IPS-18a (cell line): ENCODE results near the gene ZNF784.

Experiments
- H3K27ac ChIP-seq: one replicate; pipeline ENCODE4 v1.5.1; 2013; ENCODE audit warnings: low read length
- H3K27me3 ChIP-seq: one replicate; pipeline ENCODE4 v1.6.1; 2013; ENCODE audit warnings: mild to moderate bottlenecking, low read length; ENCODE audit not compliant: control insufficient read depth, insufficient read depth
- H3K36me3 ChIP-seq: one replicate; pipeline ENCODE4 v1.6.1; 2013; ENCODE audit warnings: low read depth, low read length; ENCODE audit not compliant: control insufficient read depth
- H3K4me1 ChIP-seq: one replicate; pipeline ENCODE4 v1.6.1; 2013; ENCODE audit warnings: low read depth, low read length; ENCODE audit not compliant: control insufficient read depth
- H3K4me3 ChIP-seq: one replicate; pipeline ENCODE4 v1.5.1; 2013; ENCODE audit warnings: low read length
- H3K9ac ChIP-seq: one replicate; pipeline ENCODE4 v1.6.1; 2013; ENCODE audit warnings: mild to moderate bottlenecking, low read length, moderate library complexity
- H3K9me3 ChIP-seq: one replicate; pipeline ENCODE4 v1.6.1; 2013; ENCODE audit warnings: low read depth, low read length; ENCODE audit not compliant: control insufficient read depth

Gene ZNF784

DNA sequence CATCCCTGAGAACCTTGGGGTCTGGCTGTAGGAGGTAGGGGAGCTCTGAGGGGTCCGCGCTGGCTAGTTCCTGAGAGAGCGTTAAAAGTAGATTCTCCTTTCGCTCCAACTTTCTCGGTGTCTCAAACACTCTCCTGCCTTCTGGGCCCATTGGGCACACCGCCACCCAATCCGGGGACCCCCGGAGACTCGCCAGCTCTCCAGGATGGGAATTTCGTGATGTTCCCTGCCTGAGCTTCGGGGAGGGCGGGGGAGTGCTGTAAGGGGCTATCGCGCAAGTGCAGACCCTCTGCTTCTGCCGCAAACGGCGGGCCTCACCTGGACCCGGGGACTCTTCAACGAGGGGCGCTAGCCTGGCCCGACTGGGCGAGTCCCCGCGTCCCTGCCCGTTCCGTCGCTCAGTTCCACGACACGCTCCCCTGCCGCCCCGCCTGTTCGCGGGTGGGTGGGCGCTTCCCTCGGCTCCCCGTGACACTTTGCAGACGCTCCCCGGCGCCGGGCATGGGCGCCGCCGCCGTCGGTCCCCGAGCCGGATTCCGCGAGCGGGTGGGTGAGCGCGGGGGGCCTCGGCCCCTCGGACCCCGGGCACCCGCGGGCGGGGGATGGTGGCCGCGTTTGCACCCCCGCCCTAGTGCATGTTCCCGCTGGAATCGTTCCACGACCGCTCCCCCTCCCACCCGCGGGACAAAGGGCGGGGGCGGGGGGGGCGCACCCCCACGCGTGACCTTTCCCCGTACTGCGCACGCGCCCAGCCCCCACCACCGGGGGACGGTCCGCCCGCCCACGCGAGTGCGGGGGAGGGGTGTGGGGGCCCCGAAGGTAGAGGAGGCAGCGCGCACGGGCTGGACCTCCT lies 23.6 kb upstream of the ZNF784 start, which contains the start of gene CCDC106:
Gene CCDC106 (plus strand): TSS at position 481 of the 853 bp plus-strand sequence. CDS start 835 bp downstream, outside the sequence.
- H3K4me1 ChIP-seq = peaks cover 10% of the 10 kb centered on the region
- H3K9me3 ChIP-seq = no peaks in the 10 kb centered on the region
- H3K9ac ChIP-seq = peak within 1 kb of the TSS; percentile 55
- no peaks in the 10 kb centered on the region for H3K27me3 ChIP-seq
- H3K27ac ChIP-seq = no peak within 1 kb of the TSS
- H3K4me3 ChIP-seq = peak within 1 kb of the TSS; percentile 66
- peaks cover 14% of the 10 kb centered on the region for H3K36me3 ChIP-seq

DNA sequence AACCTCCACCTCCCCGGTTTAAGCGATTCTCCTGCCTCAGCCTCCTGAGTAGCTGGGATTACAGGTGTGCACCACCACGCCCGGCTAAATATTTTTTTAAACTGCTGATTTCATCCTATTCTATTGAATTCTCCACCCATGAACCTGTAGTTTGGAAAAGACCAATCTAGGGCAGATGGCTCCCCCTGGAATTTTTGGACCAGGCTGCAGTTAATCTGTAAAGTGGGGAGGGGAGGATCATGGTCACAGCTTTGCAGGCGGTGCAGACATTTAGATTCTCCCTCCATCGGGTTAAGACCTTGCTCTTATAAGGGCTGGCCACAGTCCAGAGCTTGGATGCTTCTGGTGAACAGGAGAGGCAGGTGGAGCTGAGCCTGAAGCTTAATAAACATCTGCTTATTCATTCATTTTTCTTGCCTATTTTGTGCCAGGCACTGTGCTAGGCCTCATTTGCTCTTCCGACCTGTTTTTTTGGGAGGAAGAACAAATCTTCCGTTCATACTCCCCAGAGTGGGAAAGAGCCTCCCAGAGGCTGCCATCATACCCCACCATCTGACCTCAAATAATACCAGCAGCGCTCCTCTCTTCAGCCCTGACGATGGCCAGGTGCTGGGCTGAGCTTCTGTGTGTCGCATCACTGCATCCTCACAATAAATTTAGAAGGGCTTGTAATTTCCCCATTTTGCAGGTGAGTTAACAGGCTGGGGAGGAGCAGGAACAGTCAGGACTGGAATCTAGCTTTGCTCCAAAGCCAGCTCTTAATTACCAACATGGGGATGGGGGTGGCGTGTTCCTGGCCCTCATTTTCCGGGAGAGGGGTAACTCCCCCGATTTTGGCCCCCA lies 22.7 kb upstream of the ZNF784 start:
- Histone ChIP-seq H3K9me3 (no peaks in the 10 kb centered on the region), H3K4me3 (peak overlapping the region; percentile 66), H3K27ac (no peak overlapping the region), H3K9ac (peak overlapping the region; percentile 55), H3K27me3 (no peaks in the 10 kb centered on the region), H3K4me1 (peaks cover 13% of the 10 kb centered on the region), H3K36me3 (peaks cover 14% of the 10 kb centered on the region)

DNA sequence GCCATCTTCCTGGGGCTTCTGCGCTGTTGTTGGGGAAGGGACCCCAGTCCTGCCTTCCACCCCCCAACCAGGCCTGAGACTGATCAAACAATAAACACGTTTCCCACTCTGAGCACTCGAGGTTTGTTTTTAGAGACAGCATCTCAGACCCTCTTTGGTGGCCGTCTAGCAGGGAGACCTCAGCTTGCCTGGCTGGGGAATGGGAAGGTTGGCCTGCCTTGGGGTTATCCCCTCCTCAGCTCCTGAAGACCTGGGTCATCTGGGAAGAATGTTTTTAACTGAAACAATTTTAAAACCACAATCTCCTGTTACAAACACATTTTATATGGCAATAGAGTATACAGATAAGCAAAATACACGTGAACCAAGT lies 21.1 kb upstream of the ZNF784 start:
- no peaks in the 10 kb centered on the region for H3K27me3 ChIP-seq
- H3K4me3 ChIP-seq = no peak overlapping the region
- no peak overlapping the region for H3K27ac ChIP-seq
- peaks cover 14% of the 10 kb centered on the region for H3K36me3 ChIP-seq
- no peak overlapping the region for H3K9ac ChIP-seq
- H3K9me3 ChIP-seq = no peaks in the 10 kb centered on the region
- H3K4me1 ChIP-seq = peaks cover 13% of the 10 kb centered on the region

DNA sequence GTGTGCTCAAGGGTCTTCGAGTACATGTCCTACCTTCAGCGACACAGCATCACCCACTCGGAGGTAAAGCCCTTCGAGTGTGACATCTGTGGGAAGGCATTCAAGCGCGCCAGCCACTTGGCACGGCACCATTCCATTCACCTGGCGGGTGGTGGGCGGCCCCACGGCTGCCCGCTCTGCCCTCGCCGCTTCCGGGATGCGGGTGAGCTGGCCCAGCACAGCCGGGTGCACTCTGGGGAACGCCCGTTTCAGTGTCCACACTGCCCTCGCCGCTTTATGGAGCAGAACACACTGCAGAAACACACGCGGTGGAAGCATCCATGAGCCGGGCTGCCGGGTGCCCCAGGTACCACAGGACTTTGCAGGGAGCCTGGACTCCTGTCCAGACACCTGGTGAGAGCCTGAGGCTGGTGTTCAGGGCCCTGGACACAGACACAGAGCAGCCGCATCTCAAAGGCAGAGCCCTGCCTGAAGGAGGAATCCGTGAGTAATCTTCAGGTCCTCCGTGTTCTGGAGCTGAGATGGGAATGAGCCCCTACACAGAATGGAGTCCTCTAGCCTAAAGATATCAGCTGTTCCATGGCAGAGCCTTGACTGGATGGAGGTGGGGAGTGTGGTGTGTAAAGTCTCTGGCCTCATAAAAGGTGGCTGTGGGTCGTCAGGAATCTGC lies 20.6 kb upstream of the ZNF784 start:
- Histone ChIP-seq H3K36me3 (peaks cover 14% of the 10 kb centered on the region), H3K9me3 (no peaks in the 10 kb centered on the region), H3K4me1 (peaks cover 13% of the 10 kb centered on the region), H3K9ac (no peak overlapping the region), H3K4me3 (peak overlapping the region; percentile 88), H3K27ac (no peak overlapping the region), H3K27me3 (no peaks in the 10 kb centered on the region)

DNA sequence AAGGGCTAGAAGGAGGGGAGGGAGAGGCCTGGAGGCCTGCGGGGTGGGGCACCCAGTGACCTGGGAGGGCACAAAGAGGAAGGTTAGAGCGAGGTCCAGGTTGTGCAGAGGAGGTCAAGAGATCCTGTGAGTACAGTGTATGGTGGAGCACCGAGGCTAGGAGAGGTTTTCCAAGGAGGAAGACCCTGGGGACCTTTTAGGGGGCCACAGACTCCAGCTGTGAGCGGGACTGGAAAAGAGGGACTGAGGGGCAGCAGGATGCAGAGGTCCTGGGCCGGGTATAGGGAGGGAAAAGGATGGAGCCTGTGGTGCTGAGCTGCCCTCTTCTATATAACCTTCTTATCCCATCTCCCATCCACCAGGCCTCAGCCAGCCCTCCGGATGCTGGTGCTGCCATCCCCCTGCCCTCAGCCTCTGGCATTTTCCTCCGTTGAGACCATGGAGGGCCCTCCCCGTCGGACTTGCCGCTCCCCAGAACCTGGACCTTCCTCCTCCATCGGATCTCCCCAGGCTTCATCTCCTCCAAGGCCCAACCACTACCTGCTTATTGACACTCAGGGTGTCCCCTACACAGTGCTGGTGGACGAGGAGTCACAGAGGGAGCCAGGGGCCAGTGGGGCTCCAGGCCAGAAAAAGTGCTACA lies 19.9 kb upstream of the ZNF784 start:
- no peaks in the 10 kb centered on the region for H3K9me3 ChIP-seq
- H3K27ac ChIP-seq = no peak overlapping the region
- H3K36me3 ChIP-seq = peaks cover 14% of the 10 kb centered on the region
- peak overlapping the region; percentile 92 for H3K9ac ChIP-seq
- peaks cover 13% of the 10 kb centered on the region for H3K4me1 ChIP-seq
- no peaks in the 10 kb centered on the region for H3K27me3 ChIP-seq
- H3K4me3 ChIP-seq = peak overlapping the region; percentile 88

DNA sequence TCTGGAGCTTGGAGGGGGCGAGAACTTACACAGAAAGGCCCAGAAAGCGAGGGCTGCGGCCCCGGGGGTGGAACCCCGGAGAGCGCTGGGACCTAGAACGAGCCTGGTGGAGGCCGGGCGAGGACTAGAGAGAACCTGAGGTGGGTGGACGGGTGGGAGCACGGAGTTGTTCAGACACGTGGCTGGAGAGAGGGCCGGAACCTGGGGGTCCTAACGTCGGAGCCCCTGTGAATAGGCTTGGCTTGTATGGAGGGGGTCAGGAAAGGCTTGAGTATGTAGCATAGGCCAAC lies 19.5 kb upstream of the ZNF784 start:
- H3K9me3 ChIP-seq = no peaks in the 10 kb centered on the region
- H3K4me3 ChIP-seq = peak overlapping the region; percentile 88
- H3K9ac ChIP-seq = peak overlapping the region; percentile 92
- H3K27me3 ChIP-seq = no peaks in the 10 kb centered on the region
- peaks cover 14% of the 10 kb centered on the region for H3K36me3 ChIP-seq
- no peak overlapping the region for H3K27ac ChIP-seq
- H3K4me1 ChIP-seq = peaks cover 13% of the 10 kb centered on the region

DNA sequence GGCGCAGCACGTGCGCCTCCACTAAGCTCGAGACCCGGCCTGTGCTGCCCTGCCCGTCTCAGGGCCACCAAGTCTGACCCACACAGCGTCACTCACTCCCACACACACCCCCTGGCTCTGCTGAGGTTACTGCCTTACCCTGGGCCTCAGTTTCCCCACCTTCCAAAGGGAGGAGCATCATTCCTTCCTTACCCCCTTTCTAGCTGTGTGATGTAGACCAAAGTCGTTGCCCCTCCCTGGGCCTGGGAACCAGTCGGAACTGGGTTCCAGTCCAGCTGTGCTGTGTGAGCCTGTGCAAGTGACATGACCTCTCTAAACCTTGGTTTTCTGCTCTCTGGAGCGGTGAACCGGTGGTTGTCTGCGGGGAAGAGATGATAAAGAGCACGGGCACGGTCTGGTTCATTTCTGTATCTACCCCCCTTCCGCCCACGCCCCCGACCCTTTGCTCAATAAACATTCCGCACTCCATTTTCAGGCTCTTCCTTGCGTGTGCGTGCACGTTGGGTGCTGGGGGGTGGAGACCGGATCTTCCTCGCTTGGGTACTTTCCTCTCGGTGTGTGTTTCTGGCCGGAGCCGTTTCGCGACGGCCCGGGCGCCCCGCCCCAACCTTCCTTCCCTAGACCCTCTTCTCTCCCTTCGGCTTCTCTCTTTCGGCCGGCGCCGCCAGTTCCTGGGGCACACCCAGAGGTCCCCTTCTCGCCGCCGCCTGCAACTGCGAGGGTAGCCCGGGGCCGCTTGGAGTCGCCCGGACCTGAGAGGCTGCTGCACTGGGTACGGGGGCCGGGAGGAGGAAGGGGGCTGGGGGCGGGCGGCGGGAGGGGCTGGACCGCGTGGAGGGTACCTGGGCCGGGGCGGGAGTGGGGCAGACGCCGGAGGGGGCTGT lies 18.9 kb upstream of the ZNF784 start, which contains the start of gene ZNF581:
Gene ZNF581 (plus strand): TSS at position 647 of the 884 bp plus-strand sequence. CDS start 923 bp downstream, outside the sequence.
- H3K4me3 ChIP-seq = peak within 1 kb of the TSS; percentile 88
- no peak within 1 kb of the TSS for H3K27ac ChIP-seq
- no peaks in the 10 kb centered on the region for H3K9me3 ChIP-seq
- no peaks in the 10 kb centered on the region for H3K27me3 ChIP-seq
- peak within 1 kb of the TSS; percentile 92 for H3K9ac ChIP-seq
- peaks cover 14% of the 10 kb centered on the region for H3K36me3 ChIP-seq
- H3K4me1 ChIP-seq = peaks cover 10% of the 10 kb centered on the region

DNA sequence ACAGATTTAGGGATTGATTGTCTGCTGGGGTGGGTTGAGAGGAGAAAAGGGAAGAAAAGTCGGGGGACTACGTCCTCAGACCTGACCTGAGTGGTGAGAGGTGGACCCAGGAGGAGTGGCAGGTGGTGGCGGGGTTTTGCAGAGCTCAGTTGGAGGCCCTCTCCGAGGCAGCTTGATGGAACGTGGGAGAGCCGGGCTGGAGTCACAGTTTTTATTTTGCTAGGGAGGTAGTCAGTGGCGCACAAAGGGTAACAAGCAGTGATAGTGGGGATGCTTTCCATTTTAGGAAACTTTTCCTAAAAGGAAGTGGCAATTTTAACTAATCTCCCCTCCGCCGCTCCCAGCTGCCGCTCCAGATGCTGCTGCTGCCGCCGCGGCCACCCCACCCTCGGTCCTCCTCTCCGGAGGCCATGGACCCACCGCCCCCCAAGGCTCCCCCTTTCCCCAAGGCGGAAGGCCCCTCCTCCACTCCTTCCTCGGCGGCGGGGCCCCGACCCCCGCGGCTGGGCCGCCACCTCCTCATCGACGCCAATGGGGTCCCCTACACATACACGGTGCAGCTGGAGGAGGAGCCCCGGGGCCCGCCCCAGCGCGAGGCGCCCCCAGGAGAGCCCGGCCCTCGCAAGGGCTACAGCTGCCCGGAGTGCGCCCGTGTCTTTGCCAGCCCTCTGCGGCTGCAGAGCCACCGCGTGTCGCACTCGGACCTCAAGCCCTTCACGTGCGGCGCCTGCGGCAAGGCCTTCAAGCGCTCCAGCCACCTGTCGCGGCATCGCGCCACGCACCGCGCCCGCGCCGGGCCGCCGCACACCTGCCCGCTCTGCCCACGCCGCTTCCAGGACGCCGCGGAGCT lies 18.0 kb upstream of the ZNF784 start:
- Histone ChIP-seq H3K27me3 (no peaks in the 10 kb centered on the region), H3K36me3 (peaks cover 14% of the 10 kb centered on the region), H3K9me3 (no peaks in the 10 kb centered on the region), H3K9ac (peak overlapping the region; percentile 92), H3K4me3 (peak overlapping the region; percentile 88), H3K4me1 (peaks cover 10% of the 10 kb centered on the region), H3K27ac (no peak overlapping the region)

DNA sequence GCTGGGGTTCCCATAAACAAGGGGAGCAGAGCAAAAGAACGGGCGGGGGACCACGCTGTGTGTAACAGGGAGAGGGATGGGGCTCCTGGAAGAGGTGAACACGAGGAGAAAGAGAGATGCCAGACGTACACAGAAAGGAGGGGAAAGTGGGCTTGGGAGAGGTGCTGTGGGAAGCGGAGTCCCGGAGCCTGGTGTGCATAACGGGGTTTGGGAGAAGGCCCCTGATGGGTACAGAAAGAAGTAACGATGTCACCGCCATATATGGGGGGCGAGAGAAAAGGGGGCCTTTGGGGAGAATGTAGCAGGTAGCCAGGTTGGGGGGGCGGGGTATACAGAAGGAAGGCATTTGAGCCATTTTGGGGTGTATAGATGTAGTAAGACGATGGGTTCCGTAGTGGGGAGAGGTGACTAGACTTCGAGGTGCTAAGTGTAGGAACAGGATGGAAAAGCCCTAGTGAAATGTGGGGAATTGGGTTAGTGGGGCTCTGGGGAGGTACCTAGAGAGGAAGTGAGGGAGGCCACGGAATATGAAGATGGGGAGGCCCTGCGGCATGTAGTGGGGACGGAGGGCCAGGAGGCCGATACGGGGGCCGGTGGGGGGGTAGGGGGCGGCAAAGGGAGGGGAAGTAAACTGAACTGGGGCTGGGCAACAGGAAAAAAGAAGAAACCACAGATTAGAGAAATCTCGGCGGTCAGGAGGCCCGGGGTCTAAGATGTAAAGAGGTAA lies 17.2 kb upstream of the ZNF784 start:
- H3K9me3 ChIP-seq = no peaks in the 10 kb centered on the region
- H3K9ac ChIP-seq = peak overlapping the region; percentile 92
- peaks cover 14% of the 10 kb centered on the region for H3K36me3 ChIP-seq
- peaks cover 7% of the 10 kb centered on the region for H3K4me1 ChIP-seq
- H3K27me3 ChIP-seq = no peaks in the 10 kb centered on the region
- H3K4me3 ChIP-seq = peak overlapping the region; percentile 88
- H3K27ac ChIP-seq = peak overlapping the region; percentile 57
